ENCODE results near the gene FAM222B.
"Not testable (repeated sequence)": the region's sequence is repeated elsewhere in the genome, so short reads cannot be mapped to it uniquely, and the experiment has no call there.

The FAM222B gene

GRCh38 chr17:28834420-28834819, 8.2 kb downstream of the FAM222B start:
- no peak for DNase-seq

- no peak for DNase-seq
Observed at GRCh38 chr17:28828294-28829040, 14.1 kb downstream of the FAM222B start.

- no peak for DNase-seq
Observed at GRCh38 chr17:28827672-28828071, 14.9 kb downstream of the FAM222B start.

- no peak for DNase-seq
Observed at GRCh38 chr17:28819582-28819981, 23.0 kb downstream of the FAM222B start.

- no peak for DNase-seq
Observed at GRCh38 chr17:28818819-28819221, 23.8 kb downstream of the FAM222B start.

- DNase-seq: no peak
Observed at GRCh38 chr17:28816540-28816939, 26.1 kb downstream of the FAM222B start.

GRCh38 chr17:28812748-28813377, 29.7 kb downstream of the FAM222B start:
- no peak for DNase-seq

- DNase-seq: peak; percentile 96
Observed at GRCh38 chr17:28812091-28812747, 30.4 kb downstream of the FAM222B start.

GRCh38 chr17:28811651-28812090, 30.9 kb downstream of the FAM222B start:
- DNase-seq: no peak

GRCh38 chr17:28810437-28810836, 32.2 kb downstream of the FAM222B start:
- DNase-seq: no peak

- DNase-seq: no peak
Observed at GRCh38 chr17:28807925-28808634, 34.5 kb downstream of the FAM222B start.

- no peak for DNase-seq
Observed at GRCh38 chr17:28796062-28796461, 46.5 kb downstream of the FAM222B start.

GRCh38 chr17:28794846-28795441, 47.6 kb downstream of the FAM222B start:
- not testable (repeated sequence) for DNase-seq

- DNase-seq: no peak
Observed at GRCh38 chr17:28792877-28793661, 49.5 kb downstream of the FAM222B start.

GRCh38 chr17:28788100-28788499, 54.5 kb downstream of the FAM222B start:
- DNase-seq: no peak

GRCh38 chr17:28783161-28783560, 59.4 kb downstream of the FAM222B start:
- DNase-seq: no peak

GRCh38 chr17:28779601-28780000, 63.0 kb downstream of the FAM222B start:
- DNase-seq: not testable (repeated sequence)

GRCh38 chr17:28777178-28777577, 65.4 kb downstream of the FAM222B start:
- no peak for DNase-seq

GRCh38 chr17:28774206-28774605, 68.4 kb downstream of the FAM222B start:
- no peak for DNase-seq

- no peak for DNase-seq
Observed at GRCh38 chr17:28773736-28774135, 68.9 kb downstream of the FAM222B start.

- DNase-seq: no peak
Observed at GRCh38 chr17:28765038-28765437, 77.6 kb downstream of the FAM222B start.

GRCh38 chr17:28763804-28764266, 78.8 kb downstream of the FAM222B start:
- peak; percentile 69 for DNase-seq
